CD4-positive, alpha-beta T cell treated with Interleukin-15 for 1 hour (primary cell): ENCODE data around the gene E2F8.
"Not testable (repeated sequence)": the region's sequence is repeated elsewhere in the genome, so short reads cannot be mapped to it uniquely, and the experiment has no call there.

Experiments
- DNase-seq: peaks from one replicate; pipeline ENCODE4 v3.0.0-alpha.2; 2020

E2F8 gene

DNA sequence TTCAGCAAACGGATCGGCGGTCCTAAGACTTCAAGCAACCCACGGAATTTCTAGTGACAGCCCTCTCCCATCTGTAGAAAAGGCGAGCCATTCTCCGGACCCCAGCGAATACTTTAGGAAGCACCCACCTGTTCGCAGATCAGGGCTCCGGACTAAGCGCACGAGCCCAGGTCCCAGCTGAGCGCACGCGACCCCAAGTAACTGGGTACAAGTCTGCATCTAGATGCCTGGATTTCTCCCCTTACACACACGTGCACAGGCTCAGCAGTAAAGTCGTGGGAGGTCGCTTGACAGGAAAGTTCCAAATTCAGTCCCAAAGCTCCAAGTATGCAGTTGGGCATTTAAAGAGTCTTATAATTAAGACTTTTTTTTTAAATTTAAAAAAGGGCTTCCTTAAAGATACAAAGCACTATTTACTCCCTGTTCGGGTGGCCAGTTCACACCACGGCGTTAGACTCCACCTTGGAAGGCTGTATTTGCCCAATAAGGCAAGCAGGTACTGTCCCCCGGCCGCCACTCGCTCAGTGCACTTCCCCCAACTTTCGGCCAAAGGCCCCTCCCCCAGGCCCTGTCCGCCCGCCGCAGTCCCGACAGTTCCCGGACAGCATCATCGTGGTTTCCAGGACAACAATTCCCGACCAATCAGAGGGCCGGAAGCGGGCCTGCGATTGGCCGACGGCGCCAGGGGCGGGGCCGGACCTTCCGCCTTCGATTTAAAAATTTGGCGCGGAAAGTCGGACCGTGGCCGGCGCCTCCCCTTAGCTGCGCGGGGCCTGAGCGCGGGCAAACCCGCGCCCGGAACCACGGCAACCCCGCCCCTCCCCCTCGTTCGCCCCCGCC is at the start of gene E2F8:
Gene E2F8, minus strand, starts transcription at position 526 of the 840 bp plus-strand sequence. CDS start 824 bp downstream, outside the sequence.
- DNase-seq = peak; percentile 88

GRCh38 chr11:19290356-19290755 is 49.6 kb upstream of the E2F8 start:
- no peak for DNase-seq

DNA sequence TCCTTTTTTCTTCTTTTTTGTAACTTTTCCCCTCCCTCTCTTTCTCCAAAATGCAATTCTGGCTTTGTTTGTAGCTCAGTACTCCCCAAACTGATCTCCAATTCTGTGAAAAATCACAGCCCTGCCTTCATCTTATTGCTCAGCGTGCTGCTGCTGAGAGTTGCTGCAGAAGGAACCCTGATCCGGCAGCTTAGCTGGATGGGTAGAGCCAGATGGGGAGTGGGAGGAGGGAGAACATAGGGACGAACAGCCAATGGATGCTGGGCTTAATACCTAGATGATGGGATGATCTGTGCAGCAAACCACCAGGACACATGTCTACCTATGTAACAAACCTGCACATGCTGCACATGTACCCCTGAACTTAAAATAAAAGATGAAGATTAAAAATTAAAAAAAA is 47.5 kb upstream of the E2F8 start:
- no peak for DNase-seq

GRCh38 chr11:19286411-19286810 is 45.7 kb upstream of the E2F8 start:
- DNase-seq = no peak

DNA sequence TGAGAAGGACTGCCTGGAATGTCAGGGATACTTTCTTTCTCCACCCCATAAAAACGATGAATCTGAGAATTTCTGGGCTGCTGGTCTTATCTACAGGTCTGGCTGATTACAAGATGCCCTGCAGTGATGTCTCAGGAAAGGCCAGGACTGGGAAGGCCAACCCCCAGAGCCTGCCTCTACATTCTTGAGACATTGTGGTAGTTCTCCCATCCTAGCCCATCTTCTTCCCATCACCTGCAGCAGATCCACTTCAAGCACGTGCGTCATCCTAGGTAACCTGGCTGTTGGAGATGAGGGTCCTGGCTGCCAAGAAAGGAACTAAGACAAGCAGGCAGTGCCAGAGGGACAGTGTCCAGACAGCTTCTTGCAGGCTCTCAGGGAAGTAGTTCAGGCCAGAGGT is 44.1 kb upstream of the E2F8 start:
- DNase-seq = no peak

DNA sequence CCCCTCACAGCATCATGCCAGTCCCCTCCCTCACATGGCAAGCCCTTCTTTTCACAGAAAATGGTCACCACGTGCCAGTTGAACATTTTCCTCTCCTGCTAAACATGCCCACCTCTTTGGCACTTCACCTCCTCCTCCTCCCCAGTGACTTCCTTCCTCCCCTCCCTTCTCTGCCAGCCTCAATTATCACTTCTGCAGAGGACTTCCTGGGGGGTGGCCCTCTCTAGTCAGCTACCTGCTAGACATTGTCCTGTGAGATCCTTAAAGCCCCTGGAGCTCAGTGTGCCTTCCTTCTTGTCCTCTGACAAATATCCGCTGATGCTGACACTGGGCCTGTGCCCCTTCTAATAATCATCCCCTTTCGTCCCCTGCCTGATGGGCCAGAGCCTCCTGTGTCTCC is 43.2 kb upstream of the E2F8 start:
- no peak for DNase-seq

GRCh38 chr11:19281555-19281954 is 40.8 kb upstream of the E2F8 start:
- DNase-seq = no peak

DNA sequence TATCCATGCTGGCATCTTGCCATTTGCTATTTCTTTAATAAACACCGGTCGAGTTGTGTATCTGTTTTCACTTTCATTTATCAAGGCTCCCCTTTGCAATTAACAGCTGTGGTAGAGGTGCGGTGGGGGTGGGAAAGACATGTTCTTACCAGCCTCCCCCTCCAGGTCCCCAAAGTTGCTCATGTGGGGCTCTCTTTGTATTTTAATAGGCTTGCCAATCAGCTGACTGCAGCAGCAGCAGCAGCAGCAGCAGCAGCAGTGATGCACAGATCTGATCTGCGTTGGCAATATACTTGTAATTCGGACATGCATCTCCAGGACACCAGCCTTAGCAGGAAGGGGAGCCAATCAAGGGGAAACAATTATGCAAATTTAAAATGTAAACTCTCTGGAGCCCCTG is 40.3 kb upstream of the E2F8 start:
- peak; percentile 34 for DNase-seq

- DNase-seq = no peak
These were observed 38.7 kb upstream of the E2F8 start for GRCh38 chr11:19279451-19279850.

DNA sequence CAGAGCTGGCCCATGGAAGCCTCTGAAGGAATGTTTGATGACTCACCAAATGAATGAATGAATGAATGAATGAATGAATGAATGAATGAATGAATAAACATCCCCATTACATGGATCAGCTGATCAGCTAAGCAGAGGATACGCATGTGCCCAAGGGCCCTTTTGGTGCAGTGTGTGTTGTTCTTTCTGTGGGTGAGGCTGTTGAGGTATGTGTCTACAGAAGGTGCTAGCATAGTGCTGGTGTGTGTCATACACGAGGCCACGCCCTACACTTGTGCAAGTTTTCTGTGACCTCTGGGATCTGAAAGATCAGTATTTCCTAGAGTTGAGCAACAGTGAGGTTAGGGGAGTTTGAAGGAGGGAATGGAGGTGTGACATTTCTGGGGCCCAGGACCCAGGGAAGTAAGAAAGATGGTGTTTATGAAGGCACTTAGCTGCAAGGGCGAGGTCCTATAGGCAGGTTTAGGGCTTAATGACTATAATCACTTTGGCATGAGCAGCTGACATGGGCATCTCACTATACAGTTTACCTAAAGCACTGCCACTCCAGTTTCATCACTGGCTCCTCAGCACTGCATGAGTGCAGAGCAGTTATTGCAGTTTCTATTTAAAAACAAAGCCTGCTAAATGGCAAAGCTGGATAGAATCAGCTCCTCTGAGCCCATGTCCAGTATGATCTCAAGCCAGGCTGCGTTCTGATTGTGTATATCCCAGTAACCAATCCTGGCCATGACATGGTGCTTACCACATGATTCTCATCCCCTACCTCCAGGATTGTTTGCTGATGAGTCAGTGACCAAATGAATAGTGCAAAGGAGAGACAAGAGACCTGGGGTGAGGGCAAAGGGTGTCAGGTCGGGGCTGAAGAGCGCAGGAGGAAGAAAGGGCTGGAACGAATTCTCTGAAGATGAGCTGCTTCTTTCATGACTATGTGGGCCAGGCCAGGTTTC is 36.4 kb upstream of the E2F8 start:
- no peak for DNase-seq

- DNase-seq = no peak
These were observed 34.8 kb upstream of the E2F8 start for GRCh38 chr11:19275496-19275895.

GRCh38 chr11:19273219-19273618 is 32.5 kb upstream of the E2F8 start:
- not testable (repeated sequence) for DNase-seq

- no peak for DNase-seq
These were observed 28.2 kb upstream of the E2F8 start for GRCh38 chr11:19268909-19269308.

GRCh38 chr11:19267567-19267966 is 26.8 kb upstream of the E2F8 start:
- no peak for DNase-seq

GRCh38 chr11:19263333-19263732 is 22.6 kb upstream of the E2F8 start:
- no peak for DNase-seq

DNA sequence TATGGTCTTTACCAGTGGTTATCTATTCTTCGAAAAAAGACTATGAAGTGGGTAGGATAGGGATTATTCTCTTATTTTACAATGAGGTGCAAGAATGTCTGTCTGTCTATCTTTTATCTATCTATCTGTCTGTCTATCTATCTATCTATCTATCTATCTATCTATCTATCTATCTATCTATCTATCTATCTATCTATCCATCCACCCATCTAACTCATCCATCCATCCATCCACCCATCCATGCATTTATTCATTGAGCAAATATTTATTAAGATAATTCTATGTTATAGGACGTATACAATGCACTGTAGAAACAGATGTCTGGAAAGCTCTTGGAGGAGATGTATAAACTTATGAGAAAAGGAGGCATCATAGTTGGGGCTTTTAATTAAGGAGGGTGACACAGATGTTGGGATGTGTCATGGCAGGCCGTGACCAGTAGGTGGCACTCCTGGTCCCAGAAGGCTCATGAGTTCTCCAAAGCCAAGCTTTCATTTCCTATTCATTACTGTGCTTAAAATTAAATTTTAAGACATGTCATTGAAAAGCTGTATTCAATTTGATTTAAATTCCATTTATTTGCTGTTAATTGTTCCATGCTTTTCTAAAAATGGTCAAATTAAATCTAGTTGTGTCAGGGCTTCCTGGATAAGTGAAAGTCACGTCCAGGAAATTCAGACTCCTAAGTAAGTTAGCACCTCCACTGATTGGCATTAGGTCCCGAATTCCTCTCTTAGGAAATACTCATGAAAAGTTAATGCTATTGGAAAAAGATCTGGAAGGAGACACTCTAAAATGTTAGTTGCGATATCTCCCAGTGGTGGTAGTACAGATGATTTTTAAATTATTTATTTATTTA is 19.0 kb upstream of the E2F8 start:
- DNase-seq = peak; percentile 51

GRCh38 chr11:19258641-19259230 is 18.0 kb upstream of the E2F8 start:
- no peak for DNase-seq

DNA sequence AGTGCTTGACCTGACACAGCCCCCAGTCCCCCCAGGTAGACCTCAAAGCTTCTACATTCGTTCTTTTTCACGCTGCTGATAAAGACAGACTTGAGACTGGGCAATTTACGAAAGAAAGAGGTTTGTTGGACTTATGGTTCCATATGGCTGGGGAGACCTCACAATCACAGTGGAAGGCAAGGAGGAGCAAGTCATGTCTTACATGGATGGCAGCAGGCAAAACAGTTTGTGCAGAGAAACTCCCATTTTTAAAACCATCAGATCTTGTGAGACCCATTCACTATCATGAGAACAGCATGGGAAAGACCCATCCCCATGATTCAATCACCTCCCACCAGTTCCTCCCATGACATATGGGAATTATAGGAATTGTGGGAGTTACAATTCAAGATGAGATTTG is 13.7 kb upstream of the E2F8 start:
- DNase-seq = not testable (repeated sequence)

- DNase-seq = no peak
These were observed 13.1 kb upstream of the E2F8 start for GRCh38 chr11:19253817-19254216.

- no peak for DNase-seq
These were observed 12.5 kb upstream of the E2F8 start for GRCh38 chr11:19253153-19253745.

DNA sequence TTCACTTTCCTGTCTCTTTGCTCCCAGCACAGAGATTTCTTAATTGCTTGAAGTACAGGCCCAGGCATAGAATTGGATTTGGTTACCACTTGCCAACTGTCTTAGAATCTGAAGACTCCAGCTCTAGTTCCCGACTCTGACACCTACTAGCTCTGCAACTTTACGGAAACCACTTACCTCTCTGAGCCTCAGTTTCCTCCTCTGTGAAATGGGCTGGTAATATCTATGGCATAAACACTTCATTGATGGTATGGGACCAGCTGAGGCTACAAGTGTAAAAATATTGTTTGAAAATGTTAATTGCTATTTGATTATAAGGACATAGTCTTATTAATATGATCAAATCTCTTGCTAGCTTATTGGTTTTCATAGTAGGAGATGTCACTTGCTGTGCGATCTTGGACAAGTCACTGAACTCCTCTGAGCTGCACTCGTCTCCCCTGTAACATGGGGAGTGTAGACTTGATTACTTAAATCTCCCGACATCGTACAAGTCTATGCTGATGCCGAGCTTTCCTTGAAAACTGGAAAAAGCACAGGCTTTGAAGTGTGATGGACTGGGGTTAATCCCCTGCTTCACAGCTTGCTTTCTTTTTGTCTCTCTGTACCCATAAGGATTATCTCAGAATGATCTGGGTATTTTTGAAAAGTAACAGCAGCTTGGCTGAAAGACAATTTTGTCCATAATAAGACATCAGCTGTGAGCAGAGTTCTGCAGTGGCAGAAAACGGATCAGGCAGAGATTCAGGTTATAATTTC is 11.8 kb upstream of the E2F8 start:
- DNase-seq = no peak
